Activated CD4-positive, alpha-beta T cell treated with anti-CD3 and anti-CD28 coated beads for 48 hours (primary cell): Measurements from ENCODE around the gene DLGAP1.
"Not testable (repeated sequence)": the region's sequence is repeated elsewhere in the genome, so short reads cannot be mapped to it uniquely, and the experiment has no call there.

Experiments used
- DNase-seq: peaks from one replicate; pipeline ENCODE4 v3.0.0-alpha.2; 2020

DLGAP1 gene

DNA sequence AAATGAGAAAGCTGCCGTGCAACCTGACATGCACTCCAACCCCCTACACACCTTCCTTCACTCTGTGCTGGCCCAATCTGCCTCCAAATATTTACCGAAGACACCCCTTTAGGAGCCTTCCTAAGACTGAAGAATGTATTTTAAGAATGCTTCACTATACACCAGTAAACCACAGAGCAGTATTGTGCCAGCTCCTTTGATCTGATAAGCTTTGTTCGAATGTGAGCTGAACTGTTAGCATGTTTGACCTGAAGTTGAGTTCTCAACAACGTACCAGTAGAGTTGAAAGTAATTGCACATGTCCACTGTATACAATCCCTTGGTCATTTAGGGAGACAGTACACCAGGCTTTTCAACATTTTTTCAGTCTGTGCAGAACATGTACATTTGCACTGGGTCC is 745.9 kb downstream of the DLGAP1 start:
- DNase-seq = no peak

DNA sequence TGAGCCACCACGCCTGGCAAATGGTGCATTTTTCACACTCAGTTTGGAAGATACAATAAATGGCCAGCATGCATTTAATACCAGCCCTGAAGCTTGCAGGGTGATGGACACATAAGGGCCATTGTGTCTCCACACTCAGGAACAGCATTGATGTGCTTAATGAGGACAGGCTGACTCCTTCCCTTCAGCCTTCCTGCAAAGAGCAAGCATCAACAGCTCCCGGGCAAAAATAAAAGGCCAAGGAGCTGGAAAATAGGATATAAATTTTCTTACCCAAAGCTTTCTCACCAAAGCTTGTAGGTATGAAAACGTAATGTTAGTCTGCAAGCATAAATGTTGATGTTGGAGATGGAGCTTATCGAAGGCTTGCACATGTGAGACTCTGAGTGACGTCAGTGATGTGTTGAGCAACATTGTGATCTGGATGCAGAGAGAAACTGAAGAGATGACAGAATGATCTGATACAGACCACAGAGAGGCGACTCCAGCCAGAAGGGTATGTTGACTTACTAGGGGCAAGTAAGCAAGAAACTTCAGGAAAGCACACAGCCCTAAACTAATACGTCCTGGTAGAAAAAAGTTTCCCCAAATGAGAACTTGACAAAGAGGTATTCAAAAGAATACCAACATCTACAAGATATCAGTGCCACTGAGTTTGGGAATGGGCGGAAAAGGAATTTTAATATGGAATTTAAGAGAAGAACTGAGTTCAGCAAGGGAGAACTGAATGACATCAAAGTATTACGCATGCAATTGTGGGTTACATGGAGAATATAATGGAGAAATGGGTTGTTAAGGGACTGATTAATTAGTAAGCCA is 748.6 kb downstream of the DLGAP1 start:
- DNase-seq = no peak

DNA sequence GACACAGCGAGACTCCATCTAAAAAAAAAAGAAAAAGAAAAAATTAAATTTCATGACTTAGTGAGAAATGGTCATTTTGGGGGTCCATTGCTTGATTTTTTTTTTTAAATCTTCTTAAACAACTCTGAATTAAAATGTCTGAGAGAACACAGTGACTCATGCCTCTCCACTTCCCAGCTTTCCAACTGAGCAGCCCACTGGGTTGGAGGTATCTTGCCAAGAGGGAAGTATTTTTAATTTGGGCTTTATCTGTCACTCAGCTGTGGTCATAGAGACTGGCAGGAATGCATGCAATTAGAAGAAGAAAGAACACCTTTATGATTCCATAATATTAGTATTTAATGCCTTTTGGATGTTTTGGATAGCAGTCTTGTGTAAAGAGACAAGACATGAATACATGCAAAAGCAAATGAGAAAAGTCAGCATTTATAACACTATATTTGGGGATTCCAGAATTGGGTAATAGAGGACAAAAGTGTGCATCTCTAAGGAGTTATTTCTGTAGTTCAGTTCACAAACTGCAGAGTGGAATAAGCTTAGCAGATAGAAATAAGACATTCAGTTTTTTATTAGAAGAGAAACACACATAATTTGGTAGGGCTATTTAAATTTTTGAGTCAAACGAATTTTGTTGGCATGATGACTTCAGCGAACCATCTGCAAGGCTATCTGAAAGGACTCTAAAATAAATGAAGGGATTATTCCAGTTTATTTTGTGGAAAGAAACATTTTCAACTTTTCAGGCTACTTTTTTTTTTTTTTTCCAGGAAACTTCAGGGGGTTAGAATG is 750.4 kb downstream of the DLGAP1 start:
- no peak for DNase-seq

DNA sequence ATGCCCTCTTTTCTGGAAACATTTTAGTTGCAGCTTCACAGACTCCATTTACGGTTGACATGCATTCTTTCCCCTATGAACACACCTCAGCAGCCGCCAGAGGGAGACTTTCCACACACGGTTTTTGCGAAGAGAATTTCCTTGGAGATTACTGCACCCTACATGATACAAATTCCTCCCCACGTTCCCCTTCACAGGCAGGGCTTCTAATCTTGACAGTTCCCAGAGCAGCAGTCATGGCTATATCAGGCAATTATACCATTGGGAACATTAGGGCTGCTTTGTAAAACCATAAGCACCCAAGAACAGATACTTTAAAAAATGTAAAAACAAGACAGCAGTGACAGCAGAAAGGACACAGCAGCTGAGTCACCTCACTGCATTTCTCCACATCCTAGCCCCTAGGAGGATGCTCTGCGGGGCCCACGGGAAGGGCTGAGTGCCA is 751.4 kb downstream of the DLGAP1 start:
- peak; percentile 40 for DNase-seq

DNA sequence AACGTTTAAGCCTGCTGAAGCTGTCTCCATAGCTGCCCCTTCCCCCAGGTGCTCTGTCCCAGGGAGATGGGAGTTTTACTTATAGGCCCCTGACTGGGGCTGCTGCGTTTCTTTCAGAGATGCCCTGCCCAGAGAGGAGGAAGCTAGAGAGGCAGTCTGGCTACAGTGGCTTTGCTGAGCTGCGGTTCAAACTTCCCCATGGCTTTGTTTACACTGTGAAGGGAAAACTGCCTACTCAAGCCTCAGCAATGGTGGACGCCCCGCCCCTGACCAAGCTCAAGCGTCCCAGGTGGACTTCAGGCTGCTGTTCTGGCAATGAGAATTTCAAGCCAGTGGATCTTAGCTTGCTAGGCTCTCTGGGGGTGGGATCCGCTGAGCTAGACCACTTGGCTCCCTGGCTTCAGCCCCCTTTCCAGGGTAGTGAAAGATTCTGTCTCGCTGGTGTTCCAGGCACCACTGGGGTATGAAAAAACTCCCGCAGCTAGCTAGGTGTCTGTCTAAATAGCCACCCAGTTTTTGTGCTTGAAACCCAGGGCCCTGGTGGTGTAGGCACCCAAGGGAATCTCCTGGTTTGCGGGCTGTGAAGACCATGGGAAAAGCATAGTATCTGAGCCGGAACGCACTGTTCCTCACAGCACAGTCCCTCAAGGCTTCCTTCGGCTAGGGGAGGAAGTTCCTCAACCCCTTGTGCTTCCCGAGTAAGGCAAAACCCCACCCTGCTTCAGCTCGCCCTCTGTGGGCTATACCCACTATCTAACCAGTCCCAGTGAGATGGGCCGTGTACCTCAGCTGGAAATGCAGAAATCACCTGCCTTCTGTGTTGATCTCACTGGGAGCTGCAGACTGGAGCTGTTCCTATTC is 755.2 kb downstream of the DLGAP1 start:
- DNase-seq = not testable (repeated sequence)

DNA sequence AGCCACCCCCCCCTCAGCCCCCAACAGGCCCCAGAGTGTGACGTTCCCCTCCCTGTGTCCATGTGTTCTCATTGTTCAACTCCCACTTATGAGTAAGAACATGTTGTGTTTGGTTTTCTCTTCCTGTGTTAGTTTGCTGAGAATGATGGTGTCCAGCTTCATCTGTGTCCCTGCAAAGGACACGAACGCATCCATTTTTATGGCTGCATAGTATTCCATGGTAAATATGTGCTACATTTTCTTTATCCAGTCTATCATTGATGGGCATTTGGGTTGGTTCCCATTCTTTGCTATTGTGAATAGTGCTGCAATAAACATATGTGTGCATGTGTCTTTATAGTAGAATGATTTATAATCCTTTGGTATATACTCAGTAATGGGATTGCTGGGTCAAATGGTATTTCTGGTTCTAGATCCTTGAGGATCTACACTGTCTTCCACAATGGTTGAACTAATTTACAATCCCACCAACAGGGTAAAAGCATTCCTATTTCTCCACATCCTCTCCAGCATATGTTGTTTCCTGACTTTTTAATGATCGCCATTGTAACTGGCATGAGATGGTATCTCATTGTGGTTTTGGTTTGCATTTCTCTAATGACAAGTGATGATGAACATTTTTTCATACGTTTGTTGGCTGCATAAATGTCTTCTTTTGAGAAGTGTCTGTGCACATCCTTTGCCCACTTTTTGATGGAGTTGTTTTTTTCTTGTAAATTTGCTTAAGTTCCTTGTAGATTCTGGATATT is 760.9 kb downstream of the DLGAP1 start:
- not testable (repeated sequence) for DNase-seq

DNA sequence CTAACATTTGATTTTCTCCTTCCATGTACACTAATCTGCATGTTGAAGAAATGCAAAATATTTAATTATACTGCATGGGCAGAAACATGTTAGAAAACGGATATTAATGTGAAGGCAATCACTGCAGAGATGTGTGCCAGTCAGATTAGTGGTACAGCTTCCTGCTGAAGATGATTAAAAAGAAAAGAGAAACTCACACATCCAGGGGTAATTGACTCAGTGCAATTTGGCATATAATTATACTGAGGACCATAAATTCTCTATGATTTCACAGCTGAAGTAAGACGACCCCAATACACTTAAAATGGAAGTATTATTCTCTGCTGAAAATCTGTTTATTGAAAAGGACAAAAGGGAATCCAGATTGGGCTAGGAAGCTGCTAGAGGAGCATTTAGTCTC is 761.7 kb downstream of the DLGAP1 start:
- DNase-seq = no peak

DNA sequence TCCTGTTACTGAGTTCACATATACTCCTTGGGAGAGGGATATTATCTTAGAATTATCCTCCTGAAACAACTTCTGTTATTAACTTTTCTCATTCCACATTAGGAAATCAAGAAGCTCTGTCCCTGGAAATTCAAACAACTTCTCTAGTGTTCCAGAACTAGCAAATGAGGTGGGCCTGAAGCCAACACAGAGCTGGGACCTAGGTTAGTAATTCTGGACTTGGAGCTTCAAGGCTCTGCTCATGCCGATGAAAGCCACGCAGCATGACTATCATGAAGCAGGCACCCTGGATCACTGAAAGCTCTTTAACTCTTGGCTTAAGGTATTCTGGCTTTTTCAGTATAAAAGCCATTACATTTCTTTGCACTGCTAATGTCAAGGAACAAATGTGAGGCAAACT is 762.4 kb downstream of the DLGAP1 start:
- no peak for DNase-seq

DNA sequence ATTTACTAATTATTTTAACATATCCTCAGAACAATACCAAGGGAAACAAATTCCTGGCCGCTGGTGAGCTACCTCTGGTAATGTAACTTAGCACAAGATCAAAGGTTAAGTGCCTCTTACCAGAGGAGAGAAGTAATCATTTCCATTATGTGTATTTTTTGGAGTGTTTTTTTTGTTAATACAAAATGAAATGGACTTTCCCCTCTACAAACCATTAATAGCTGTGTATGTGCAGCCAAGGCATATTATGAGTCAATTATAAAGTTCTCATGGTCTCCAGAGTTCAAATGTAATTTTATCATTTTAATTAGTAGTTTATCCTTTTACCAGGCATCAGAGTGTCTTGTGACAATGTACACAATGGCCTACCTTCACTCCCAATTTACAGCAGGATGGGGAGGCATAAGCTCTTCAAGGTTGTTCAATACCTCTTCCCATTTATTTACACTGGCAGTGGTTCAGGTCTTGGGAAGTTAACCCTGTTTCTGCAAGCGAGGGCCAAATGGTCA is 762.9 kb downstream of the DLGAP1 start:
- DNase-seq = no peak

DNA sequence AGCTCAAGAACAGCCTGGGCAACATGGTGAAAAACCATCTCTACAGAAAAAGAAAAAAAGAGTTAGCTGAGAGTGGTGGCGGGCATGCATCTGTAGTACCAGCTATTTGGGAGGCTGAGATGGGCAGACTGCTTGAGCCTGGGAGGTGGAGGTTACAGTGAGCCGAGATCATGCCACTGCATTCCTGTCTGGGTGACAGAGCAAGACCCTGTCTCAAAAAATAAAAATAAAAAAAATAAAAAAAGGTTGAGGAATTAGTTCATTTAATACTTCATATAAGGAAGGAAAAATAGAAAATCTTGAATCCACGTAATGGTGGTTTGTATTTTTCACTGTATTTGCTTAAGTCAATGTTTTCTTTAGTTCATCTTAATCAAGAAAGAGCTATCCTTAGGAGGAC is 763.4 kb downstream of the DLGAP1 start:
- no peak for DNase-seq

DNA sequence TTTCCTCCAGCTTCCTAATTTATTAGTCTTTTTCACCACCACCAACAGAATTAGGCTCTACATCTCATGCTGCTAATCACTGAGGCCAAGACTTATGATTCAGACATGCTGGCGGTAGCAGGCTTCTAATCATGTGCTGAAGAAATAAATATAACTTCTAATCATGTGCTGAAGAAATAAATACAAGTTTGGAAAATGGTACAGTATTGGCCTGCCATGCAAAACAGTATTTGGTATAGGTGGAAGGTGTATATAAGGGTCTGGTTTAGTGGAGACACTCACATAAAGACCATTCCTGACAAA is 764.4 kb downstream of the DLGAP1 start:
- DNase-seq = no peak

DNA sequence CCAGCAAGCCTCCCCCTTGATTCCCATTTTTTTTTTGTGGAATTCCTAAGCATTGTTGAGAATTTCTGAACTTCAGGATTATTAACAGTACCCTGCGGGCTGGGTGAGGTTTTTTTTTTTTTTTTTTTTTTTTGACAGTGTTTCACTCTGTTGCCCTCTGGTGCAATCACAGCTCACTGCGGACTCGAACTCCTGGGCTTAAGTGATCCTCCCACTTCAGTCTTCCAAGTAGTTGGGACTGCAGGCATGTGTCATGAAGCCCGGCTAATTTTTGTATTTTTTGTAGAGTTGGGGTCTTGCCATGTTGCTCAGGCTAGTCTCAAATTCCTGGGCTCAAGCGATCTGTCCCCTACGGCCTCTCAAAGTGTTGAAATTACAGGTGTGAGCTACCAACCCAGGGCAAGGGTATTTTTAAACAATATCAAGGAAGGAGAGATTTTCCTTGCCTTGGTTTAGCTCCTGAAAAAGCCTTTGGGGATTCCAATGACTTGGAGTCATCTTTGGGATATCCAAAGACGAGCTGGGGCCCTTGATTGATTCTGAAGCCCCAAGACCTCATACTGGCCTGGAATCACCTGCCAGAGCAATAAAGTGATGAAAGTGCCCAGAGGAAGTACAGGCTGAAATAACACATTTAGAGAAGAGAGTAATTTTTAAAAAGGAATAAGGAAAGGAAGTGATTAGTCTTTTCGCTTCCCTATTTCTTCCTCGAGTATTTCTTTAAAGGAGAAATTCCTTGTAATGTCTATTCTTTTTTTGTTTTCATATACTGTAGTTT is 764.9 kb downstream of the DLGAP1 start:
- DNase-seq = no peak

DNA sequence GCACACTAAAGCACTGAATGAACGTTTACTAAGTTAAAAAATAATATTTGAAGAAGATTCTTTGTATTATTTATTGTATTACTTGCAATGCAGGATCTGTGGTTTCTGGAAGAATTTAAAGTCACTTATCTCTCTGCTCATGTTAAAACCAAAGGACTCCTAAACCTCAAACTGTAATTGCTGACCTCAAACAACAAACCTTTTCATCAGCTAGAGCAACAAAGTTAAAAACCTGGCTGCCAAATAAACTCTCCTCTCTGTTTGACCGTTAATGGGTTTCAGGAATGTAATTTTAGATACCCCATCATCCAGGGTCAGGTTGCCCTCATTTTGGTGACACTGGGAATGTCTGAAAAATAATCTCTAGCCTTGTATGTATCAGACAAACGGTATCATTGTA is 766.0 kb downstream of the DLGAP1 start:
- DNase-seq = no peak

DNA sequence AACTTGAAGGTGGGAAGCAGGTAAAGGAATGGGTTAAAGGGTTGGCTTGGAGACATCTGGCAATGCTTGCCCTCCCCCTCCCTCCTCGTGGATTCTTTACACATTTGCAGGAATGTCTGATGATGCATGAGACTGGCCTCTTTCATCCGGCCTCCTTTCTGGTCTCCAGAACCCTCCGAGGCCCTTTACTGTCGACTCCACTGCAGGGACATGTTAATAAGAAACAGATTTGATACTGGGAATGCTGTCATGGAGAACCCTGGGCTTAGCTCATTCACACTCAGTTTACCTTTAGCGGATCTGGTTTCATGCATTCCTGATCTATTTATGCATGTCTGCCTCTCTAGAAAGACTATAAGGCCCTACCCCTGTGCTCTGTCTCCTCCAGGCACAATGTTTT is 766.4 kb downstream of the DLGAP1 start:
- no peak for DNase-seq

DNA sequence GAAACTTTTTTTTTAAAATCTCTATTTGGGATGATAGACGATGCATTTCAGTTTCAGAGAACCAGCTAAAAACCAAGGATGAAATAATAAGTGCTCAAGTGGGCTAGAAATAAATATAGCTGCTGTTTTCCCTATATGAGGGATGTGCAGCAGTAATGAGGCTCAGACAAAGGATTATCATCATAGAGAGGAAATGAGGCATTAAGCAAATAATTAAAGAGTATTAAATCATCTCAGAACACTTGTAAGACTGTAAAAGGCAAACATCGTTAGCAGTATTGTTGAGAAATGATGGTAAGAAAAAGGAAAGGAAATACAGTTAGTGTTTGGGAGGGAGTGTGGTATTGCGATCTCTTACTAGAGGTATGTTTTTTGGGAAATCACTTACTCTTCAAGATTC is 771.6 kb downstream of the DLGAP1 start:
- no peak for DNase-seq

DNA sequence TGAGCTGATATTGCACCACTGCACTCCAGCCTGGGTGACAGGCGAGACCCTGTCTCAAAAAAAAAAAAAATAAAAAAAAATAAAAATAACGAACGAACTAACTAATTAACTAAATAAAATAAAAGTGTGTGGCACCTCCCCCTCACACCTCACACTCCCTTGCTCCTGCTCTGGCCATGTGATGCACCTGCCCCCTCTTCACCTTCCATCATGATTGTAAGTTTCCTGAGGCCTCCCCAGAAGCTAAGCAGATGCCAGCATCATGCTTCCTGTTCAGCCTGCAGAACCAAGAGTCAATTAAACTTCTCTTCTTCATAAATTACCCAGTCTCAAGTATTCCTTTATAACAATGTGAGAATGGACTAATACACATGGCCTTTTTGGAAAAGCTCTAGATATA is 773.0 kb downstream of the DLGAP1 start:
- no peak for DNase-seq

DNA sequence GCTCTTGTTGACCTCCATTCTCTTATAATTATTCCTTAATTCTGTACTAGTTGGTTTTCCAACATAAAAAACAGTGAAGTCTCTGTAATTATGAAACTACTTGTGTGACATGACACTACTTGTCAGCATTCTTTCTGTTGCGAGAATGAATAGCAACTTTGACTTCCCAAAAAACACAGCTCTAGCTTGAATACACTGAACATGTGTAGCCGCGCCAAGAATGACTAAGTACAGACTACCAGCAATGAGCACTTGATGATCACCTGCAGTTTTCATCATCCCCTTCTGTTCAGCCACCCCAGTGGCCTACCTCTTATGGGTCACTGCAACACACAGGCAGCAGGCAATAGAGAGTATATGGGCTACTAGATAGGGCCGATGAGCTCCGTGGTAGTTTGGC is 775.9 kb downstream of the DLGAP1 start:
- DNase-seq = no peak

DNA sequence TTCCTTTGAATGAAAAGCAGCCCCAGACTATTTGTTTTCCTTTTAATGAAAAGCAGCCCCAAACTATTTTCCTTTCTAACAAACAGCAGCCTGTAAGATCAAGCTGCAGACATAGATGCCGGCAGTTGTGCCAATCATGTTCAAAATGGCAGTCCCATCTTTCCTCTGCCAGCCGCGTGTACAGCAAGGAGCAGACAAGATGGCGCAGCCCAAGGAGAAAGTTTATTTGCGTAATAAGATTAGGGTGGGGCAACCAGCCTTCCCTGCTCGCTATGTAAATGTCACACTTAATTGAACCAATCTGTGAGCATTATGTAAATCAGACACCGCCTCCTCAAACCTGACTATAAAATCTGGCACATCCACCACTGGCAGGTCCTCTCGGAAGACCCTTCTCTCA is 779.1 kb downstream of the DLGAP1 start:
- no peak for DNase-seq

DNA sequence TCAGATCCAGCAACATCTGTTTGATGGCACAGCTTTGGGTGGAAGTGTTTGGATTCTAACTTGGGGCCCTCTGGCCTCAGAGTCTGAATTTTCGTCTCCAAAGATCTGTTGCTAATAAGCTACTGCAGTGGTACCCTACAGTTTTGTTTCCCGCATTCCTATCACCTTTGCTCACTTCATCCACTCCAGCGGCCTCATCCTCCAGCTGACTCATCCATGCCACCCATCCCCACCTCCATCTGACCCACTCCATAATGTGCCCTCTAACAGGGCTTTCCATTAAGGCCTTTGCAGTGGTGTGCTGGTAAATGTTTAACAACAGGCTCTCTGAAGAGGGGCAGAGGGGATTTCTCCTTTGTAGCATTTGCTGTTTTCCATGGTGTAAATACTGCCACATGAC is 779.7 kb downstream of the DLGAP1 start:
- no peak for DNase-seq

DNA sequence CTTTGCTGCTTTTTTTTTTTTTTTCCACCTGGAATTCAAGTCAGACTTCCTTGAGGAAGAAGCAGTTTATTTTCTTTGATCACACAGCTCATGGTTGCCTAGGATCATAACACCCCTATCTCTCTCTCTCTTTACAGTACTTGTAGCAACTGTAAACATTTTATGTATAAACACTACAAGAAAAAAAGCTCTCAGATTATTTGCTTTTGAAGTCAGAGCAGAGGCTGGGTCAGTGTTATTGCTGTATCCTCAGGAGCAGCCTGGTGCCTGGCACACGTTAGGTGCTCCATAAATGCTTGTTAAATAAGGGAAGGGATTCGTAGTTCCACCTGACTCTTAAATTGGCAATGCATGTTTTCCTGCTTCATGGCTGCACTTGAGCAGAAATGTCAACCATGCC is 783.9 kb downstream of the DLGAP1 start:
- no peak for DNase-seq

DNA sequence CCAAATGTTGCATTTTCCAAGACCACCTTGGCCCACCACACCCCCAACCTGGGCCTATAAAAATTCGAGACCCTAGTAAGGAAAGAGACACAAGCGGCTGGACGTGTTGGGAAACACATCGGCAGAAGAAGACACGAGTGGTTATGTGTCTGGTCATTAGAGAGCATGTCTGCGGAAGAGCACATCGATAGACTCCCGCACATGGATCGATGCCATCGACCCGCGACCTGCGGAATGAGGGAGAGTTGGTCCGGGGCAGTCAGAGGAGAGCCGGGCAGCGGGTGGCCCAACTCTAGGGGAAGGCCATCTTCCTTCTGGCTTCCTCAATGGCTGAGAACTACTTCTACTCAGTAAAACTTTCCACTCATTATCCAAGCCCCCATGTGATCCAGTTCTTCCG is 785.7 kb downstream of the DLGAP1 start:
- DNase-seq = no peak
